IMR-90 (cell line): ENCODE results near the gene P4HA3. TPM values are rescaled to one million over a fixed set of nuclear protein-coding genes. Genes with fewer than 3 reads are reported as not detected.

ENCODE experiments used
- ATAC-seq: fragments of 200-7000 bp; cut with Tn5 transposase; 2 replicates; pipeline ENCODE4 v1.9.1; 2020; ENCODE audit warnings: low read depth, mild to moderate bottlenecking, moderate library complexity
- BruUV-seq: library from RNA; stranded (reverse); fragments of 400-500 nt; replicated peaks from 2 replicates; lab custom pipeline; 2021; lab: Mats Ljungman, UMichigan
- CTCF ChIA-PET: fragments of 300-600 bp; formaldehyde crosslinking; extraction: SDS; loops from one replicate; lab custom pipeline; 2021; ENCODE audit warnings: antibody characterized with exemption; lab: Yijun Ruan, JAX
- POLR2A ChIA-PET: fragments of 300-600 bp; sonication (Branson Sonifier 250); formaldehyde crosslinking; loops from one replicate; lab custom pipeline; 2022; ENCODE audit warnings: antibody characterized with exemption; ENCODE audit not compliant: unreplicated experiment; lab: Charles Lee
- DNase-seq: peaks from one replicate; pipeline ENCODE4 v3.0.0; 2013
- H2AFZ ChIP-seq: replicated peaks from 2 replicates; pipeline ENCODE3; 2013; ENCODE audit warnings: low read length, mild to moderate bottlenecking; ENCODE audit not compliant: poor library complexity
- H2AK5ac ChIP-seq: 2 replicates; pipeline ENCODE4 v1.6.1; 2013; ENCODE audit warnings: low read depth, low read length, inconsistent platforms
- H2AK9ac ChIP-seq: replicated peaks from 2 replicates; pipeline ENCODE3; 2013; ENCODE audit warnings: mild to moderate bottlenecking, low read depth, low read length, moderate library complexity; ENCODE audit not compliant: poor library complexity
- H2BK120ac ChIP-seq: 2 replicates; pipeline ENCODE4 v1.6.1; 2013; ENCODE audit warnings: low read depth, low read length, inconsistent platforms
- H2BK15ac ChIP-seq: 3 replicates; pipeline ENCODE4 v1.6.1; 2013; ENCODE audit warnings: low read depth, low read length, inconsistent platforms
- H2BK20ac ChIP-seq: 2 replicates; pipeline ENCODE4 v1.6.1; 2013; ENCODE audit warnings: low read depth, mild to moderate bottlenecking, inconsistent platforms, low read length, moderate library complexity
- H2BK5ac ChIP-seq: 2 replicates; pipeline ENCODE4 v1.6.1; 2013; ENCODE audit warnings: mild to moderate bottlenecking, low read depth, low read length, inconsistent platforms; ENCODE audit not compliant: poor library complexity, severe bottlenecking
- H3K14ac ChIP-seq: replicated peaks from 2 replicates; pipeline ENCODE4 v1.6.1; 2013; ENCODE audit warnings: low read depth, low read length, inconsistent platforms
- H3K18ac ChIP-seq: 2 replicates; pipeline ENCODE4 v1.6.1; 2013; ENCODE audit warnings: low read depth, low read length, control low read depth
- H3K23ac ChIP-seq: 2 replicates; pipeline ENCODE4 v1.6.1; 2013; ENCODE audit warnings: low read depth, low read length, inconsistent platforms
- H3K27ac ChIP-seq: 2 replicates; pipeline ENCODE4 v1.5.1; 2013; ENCODE audit warnings: mild to moderate bottlenecking, control low read depth, low read length; ENCODE audit not compliant: insufficient read depth
- H3K27me3 ChIP-seq: 2 replicates; pipeline ENCODE4 v1.6.1; 2013; ENCODE audit warnings: low read length; ENCODE audit not compliant: control insufficient read depth, insufficient read depth
- H3K36me3 ChIP-seq: 2 replicates; pipeline ENCODE4 v1.6.1; 2013; ENCODE audit warnings: low read length, mixed read lengths; ENCODE audit not compliant: control insufficient read depth, insufficient read depth
- H3K4ac ChIP-seq: 2 replicates; pipeline ENCODE4 v1.6.1; 2013; ENCODE audit warnings: low read depth, low read length, inconsistent platforms
- H3K4me1 ChIP-seq: 2 replicates; pipeline ENCODE4 v1.6.1; 2013; ENCODE audit warnings: low read length, mixed read lengths; ENCODE audit not compliant: control insufficient read depth, insufficient read depth
- H3K4me2 ChIP-seq: 2 replicates; pipeline ENCODE4 v1.6.1; 2013; ENCODE audit warnings: low read depth, mild to moderate bottlenecking, control low read depth, low read length, moderate library complexity
- H3K4me3 ChIP-seq: 2 replicates; pipeline ENCODE4 v1.5.1; 2013; ENCODE audit warnings: low read depth, mild to moderate bottlenecking, control low read depth, low read length, moderate library complexity; ENCODE audit not compliant: insufficient read depth
- H3K56ac ChIP-seq: 2 replicates; pipeline ENCODE4 v1.6.1; 2013; ENCODE audit warnings: low read length, inconsistent platforms; ENCODE audit not compliant: insufficient read depth; ENCODE audit errors: extremely low read depth
- H3K79me1 ChIP-seq, 2 experiments: 2 replicates each; pipeline ENCODE4 v1.6.1; 2013; ENCODE audit warnings: low read length in 2 of 2, inconsistent platforms in 1 of 2, low read depth in 1 of 2
- H3K9ac ChIP-seq: 2 replicates; pipeline ENCODE4 v1.6.1; 2013; ENCODE audit warnings: low read depth, low read length, control low read depth
- H3K9me1 ChIP-seq: 2 replicates; pipeline ENCODE4 v1.6.1; 2013; ENCODE audit warnings: low read length, inconsistent platforms; ENCODE audit not compliant: insufficient read depth
- H3K9me3 ChIP-seq: 2 replicates; pipeline ENCODE4 v1.6.1; 2013; ENCODE audit warnings: low read length; ENCODE audit not compliant: control insufficient read depth, insufficient read depth
- H4K20me1 ChIP-seq: 2 replicates; pipeline ENCODE4 v1.6.1; 2013; ENCODE audit warnings: low read length, inconsistent platforms; ENCODE audit not compliant: insufficient read depth
- H4K5ac ChIP-seq: 2 replicates; pipeline ENCODE4 v1.6.1; 2013; ENCODE audit warnings: mild to moderate bottlenecking, low read depth, low read length, control low read depth
- H4K8ac ChIP-seq, 2 experiments: 2 replicates each; pipeline ENCODE4 v1.6.1; 2013; ENCODE audit warnings: low read depth in 2 of 2, low read length in 2 of 2, control low read depth in 1 of 2, inconsistent platforms in 1 of 2
- H4K91ac ChIP-seq: 2 replicates; pipeline ENCODE4 v1.6.1; 2013; ENCODE audit warnings: low read depth, low read length, inconsistent platforms; ENCODE audit not compliant: insufficient read depth
- CEBPB ChIP-seq: IDR thresholded peaks from 2 replicates; pipeline ENCODE4 v1.6.1; 2012; ENCODE audit warnings: low read depth, low read length, improper control_type of control experiment
- CHD1 ChIP-seq: IDR thresholded peaks from 2 replicates; pipeline ENCODE4 v1.6.1; 2012; ENCODE audit warnings: low read depth, low read length, improper control_type of control experiment
- FOS ChIP-seq: fragments of 150-350 bp; IDR thresholded peaks from 2 replicates; pipeline ENCODE4 v1.6.1; 2016; ENCODE audit warnings: low read depth, low read length
- MAFK ChIP-seq: IDR thresholded peaks from 2 replicates; pipeline ENCODE4 v1.6.1; 2012; ENCODE audit warnings: low read depth, low read length, improper control_type of control experiment
- MXI1 ChIP-seq: IDR thresholded peaks from 2 replicates; pipeline ENCODE4 v1.6.1; 2012; ENCODE audit warnings: low read depth, mild to moderate bottlenecking, low read length, moderate library complexity, borderline replicate concordance
- POLR2A ChIP-seq: IDR thresholded peaks from 2 replicates; pipeline ENCODE4 v1.6.1; 2012; ENCODE audit warnings: mild to moderate bottlenecking, low read depth, low read length
- RCOR1 ChIP-seq: IDR thresholded peaks from 2 replicates; pipeline ENCODE4 v1.6.1; 2012; ENCODE audit warnings: mild to moderate bottlenecking, low read length, improper control_type of control experiment; ENCODE audit not compliant: insufficient replicate concordance
- RFX5 ChIP-seq: IDR thresholded peaks from 2 replicates; pipeline ENCODE4 v1.8.0; 2012; ENCODE audit warnings: low read depth, mild to moderate bottlenecking, low read length, moderate library complexity
- SMC3 ChIP-seq: fragments of 150-350 bp; IDR thresholded peaks from 2 replicates; pipeline ENCODE4 v1.6.1; 2016; ENCODE audit warnings: low read depth, mild to moderate bottlenecking, antibody characterized with exemption, low read length, moderate library complexity
- WGBS, 2 experiments: methylation state at CpG; one replicate each; pipeline versions ENCODE4 v1.1.5 to v1.1.7; 2013; ENCODE audit warnings: missing lambda C conversion rate in 2 of 2; ENCODE audit not compliant: insufficient read length in 1 of 2; ENCODE audit errors: extremely low coverage in 2 of 2; 5-methylcytosine and 5-hydroxymethylcytosine counted together
- dilution Hi-C: fragments of 300-500 bp; cut with HindIII; formaldehyde crosslinking; loops from one replicate; pipeline ENCODE4 v1.14.3; 2018; ENCODE audit warnings: low sequenced_read_pairs; ENCODE audit not compliant: unreplicated experiment
- in situ Hi-C: fragments of 300-500 bp; cut with MboI; formaldehyde crosslinking; loops from 3 replicates; pipeline ENCODE4 v1.14.3; 2019; ENCODE audit warnings: low sequenced_read_pairs, inconsistent platforms, mixed read lengths
- intact Hi-C: fragments of 100-400 bp; cut with micrococcal nuclease; formaldehyde crosslinking; loops from 2 replicates; pipeline ENCODE4 v1.10.0; 2022
- polyA plus RNA-seq, 3 experiments: library from polyadenylated mRNA; depleted of rRNA; stranded (reverse); fragments of >200 nt; gene quantifications; 2 replicates each; pipeline ENCODE4 v1.2.3, GENCODE V29; 2012; ENCODE audit warnings: low replicate concordance in 1 of 3
- total RNA-seq: library from RNA; depleted of rRNA; stranded (reverse); fragments of >200 nt; gene quantifications from 2 replicates; pipeline ENCODE4 v1.2.3, GENCODE V29; 2012
- TF ChIP-seq, protein P1 (sequence below): fragments of 150-350 bp; IDR thresholded peaks from 2 replicates; pipeline ENCODE4 v1.6.1; 2017; ENCODE audit warnings: mild to moderate bottlenecking, antibody characterized with exemption, low read length, low read depth

P4HA3 gene
- total and polyA plus RNA-seq, 2 of the 4 experiments (the other 2 are of a cell fraction) = 2.9 to 5.7 TPM

- peak overlapping the region; percentile 79 for H2BK5ac ChIP-seq
- H4K20me1 ChIP-seq = no peaks in the 10 kb centered on the region
- peak overlapping the region; percentile 79; the same call in 1 of the 2 replicates for H3K14ac ChIP-seq
- H3K4me3 ChIP-seq = no peak overlapping the region
- H4K5ac ChIP-seq = peak overlapping the region; percentile 94; the same call in 1 of the 2 replicates
- intact Hi-C loops (no loop called here), in situ Hi-C loops (no loop called here), dilution Hi-C loops (no loop called here)
- H3K56ac ChIP-seq = peak overlapping the region; percentile 23; the same call in 1 of the 2 replicates
- DNase-seq = no peak
- H3K18ac ChIP-seq = peak overlapping the region; percentile 97; the same call in 1 of the 2 replicates
- peak overlapping the region; percentile 95 for H2BK20ac ChIP-seq
- no peak overlapping the region for H3K4me2 ChIP-seq
- peaks cover 10% of the 10 kb centered on the region for H3K4me1 ChIP-seq
- 0 out of 2 replicates have a peak overlapping the region, but pooled peaks have one; percentile 70 for H4K91ac ChIP-seq
- no peaks in the 10 kb centered on the region for H3K79me1 ChIP-seq
- peak overlapping the region; percentile 93 for H2AK5ac ChIP-seq
- H2BK120ac ChIP-seq = peak overlapping the region; percentile 91
- H4K8ac ChIP-seq = peak overlapping the region; percentile 47 to 78; a peak in 2 of 4 replicates
- CTCF ChIA-PET = no interaction called here
- TF ChIP-seq, protein P1, sequence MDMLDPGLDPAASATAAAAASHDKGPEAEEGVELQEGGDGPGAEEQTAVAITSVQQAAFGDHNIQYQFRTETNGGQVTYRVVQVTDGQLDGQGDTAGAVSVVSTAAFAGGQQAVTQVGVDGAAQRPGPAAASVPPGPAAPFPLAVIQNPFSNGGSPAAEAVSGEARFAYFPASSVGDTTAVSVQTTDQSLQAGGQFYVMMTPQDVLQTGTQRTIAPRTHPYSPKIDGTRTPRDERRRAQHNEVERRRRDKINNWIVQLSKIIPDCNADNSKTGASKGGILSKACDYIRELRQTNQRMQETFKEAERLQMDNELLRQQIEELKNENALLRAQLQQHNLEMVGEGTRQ = no peak
- TF ChIP-seq CEBPB = no peak
- no peak for TF ChIP-seq CHD1
- TF ChIP-seq MAFK = no peak
- no peak for TF ChIP-seq FOS
- no peak for TF ChIP-seq RFX5
- TF ChIP-seq SMC3 = no peak
- no peak for TF ChIP-seq RCOR1
- TF ChIP-seq POLR2A = no peak
- no peak for TF ChIP-seq MXI1
- H3K9me1 ChIP-seq = peaks cover 8% of the 10 kb centered on the region
- no TSS peak for BruUV-seq
- H2BK15ac ChIP-seq = peak overlapping the region; percentile 100
- no peak overlapping the region for H3K23ac ChIP-seq
- POLR2A ChIA-PET = no interaction called here
- no peak overlapping the region for H2AFZ ChIP-seq
- H2AK9ac ChIP-seq = no peak overlapping the region
- H3K4ac ChIP-seq = peak overlapping the region; percentile 58; the same call in 1 of the 2 replicates
- H3K9ac ChIP-seq = no peak overlapping the region; the same call in 1 of the 2 replicates
- H3K27ac ChIP-seq = peak overlapping the region; percentile 65; the same call in 1 of the 2 replicates
- no peaks in the 10 kb centered on the region for H3K9me3 ChIP-seq
- H3K36me3 ChIP-seq = peaks cover 4% of the 10 kb centered on the region; the same call in 1 of the 2 replicates
- ATAC-seq = no peak
- whole genome bisulfite sequencing, 2 experiments = no CpG with 5 or more reads among the region's 4 CpGs
- H3K27me3 ChIP-seq = no peaks in the 10 kb centered on the region
Observed at GRCh38 chr11:74288911-74289310, 22.5 kb downstream of the P4HA3 start.
